GM12878 (cell line): ENCODE data around the gene EFNA2. TPM values are rescaled to one million over a fixed set of nuclear protein-coding genes. Genes with fewer than 3 reads are reported as not detected.

ENCODE experiments used
- ATAC-seq: fragments of 200-7000 bp; cut with Tn5 transposase; 3 replicates; pipeline ENCODE4 v1.9.1; 2020; ENCODE audit warnings: mild to moderate bottlenecking, moderate library complexity
- BruUV-seq: library from RNA; stranded (reverse); fragments of 400-500 nt; replicated peaks from 2 replicates; lab custom pipeline; 2021; lab: Mats Ljungman, UMichigan
- CTCF ChIA-PET: fragments of 300-600 bp; sonication (Branson Sonifier 250); formaldehyde crosslinking; extraction: SDS; loops from one replicate; lab custom pipeline; 2021; ENCODE audit warnings: inconsistent platforms; lab: Yijun Ruan, JAX
- POLR2A ChIA-PET: fragments of 350-600 bp; formaldehyde crosslinking; extraction: SDS; loops from one replicate; lab custom pipeline; 2021; ENCODE audit warnings: inconsistent platforms; lab: Charles Lee
- RAD21 ChIA-PET: fragments of 300-600 bp; sonication (Branson Sonifier 250); formaldehyde crosslinking; loops from one replicate; lab custom pipeline; 2023; ENCODE audit warnings: antibody characterized with exemption; ENCODE audit not compliant: unreplicated experiment; lab: Charles Lee
- SMC1A ChIA-PET: fragments of 300-600 bp; sonication (Branson Sonifier 250); formaldehyde crosslinking; loops from one replicate; lab custom pipeline; 2023; ENCODE audit not compliant: unreplicated experiment, uncharacterized antibody; lab: Charles Lee
- DNase-seq: peaks from one replicate; pipeline ENCODE4 v3.0.0-alpha.2; 2011; ENCODE audit warnings: low read depth, low spot score
- FAIRE-seq: peaks from 3 replicates; lab custom pipeline; 2011; peaks lifted over from hg19 to GRCh38; lab: Jason Lieb, UNC
- H2AFZ ChIP-seq: 2 replicates; pipeline ENCODE4 v1.6.0; 2011; ENCODE audit warnings: low read depth, low read length, control low read depth; ENCODE audit not compliant: control insufficient read depth
- H3K27ac ChIP-seq: 2 replicates; pipeline ENCODE4 v1.5.1; 2011; ENCODE audit warnings: control low read depth; ENCODE audit not compliant: control insufficient read depth, insufficient read depth
- H3K27me3 ChIP-seq, 2 experiments: replicated peaks in 1 of 2; 2 replicates each; pipeline versions ENCODE4 v1.6.0 to v1.6.1; 2011; ENCODE audit warnings: low read length in 1 of 2; ENCODE audit not compliant: control insufficient read depth in 2 of 2, insufficient read depth in 2 of 2
- H3K36me3 ChIP-seq, 2 experiments: 2 replicates each; pipeline ENCODE4 v1.5.1; 2011; ENCODE audit warnings: low read length in 1 of 2; ENCODE audit not compliant: control insufficient read depth in 2 of 2, insufficient read depth in 2 of 2
- H3K4me1 ChIP-seq: 2 replicates; pipeline ENCODE4 v1.6.1; 2011; ENCODE audit warnings: mild to moderate bottlenecking, low read length, moderate library complexity, mixed read lengths; ENCODE audit not compliant: control insufficient read depth, insufficient read depth
- H3K4me2 ChIP-seq: 2 replicates; pipeline ENCODE4 v1.6.0; 2011; ENCODE audit warnings: control low read depth; ENCODE audit not compliant: control insufficient read depth, insufficient read depth
- H3K4me3 ChIP-seq: fragments of 200-600 bp; sonication (generic); 2 replicates; pipeline ENCODE4 v1.5.1; 2016
- H3K79me2 ChIP-seq: 2 replicates; pipeline ENCODE4 v1.6.0; 2011; ENCODE audit warnings: low read length; ENCODE audit not compliant: control insufficient read depth, insufficient read depth
- H3K9ac ChIP-seq: 2 replicates; pipeline ENCODE4 v1.8.0; 2011; ENCODE audit warnings: low read length, control low read depth, mixed read lengths; ENCODE audit not compliant: control insufficient read depth, insufficient read depth
- H3K9me3 ChIP-seq: replicated peaks from 3 replicates; pipeline ENCODE4 v1.5.1; 2011; ENCODE audit warnings: mild to moderate bottlenecking, low read length; ENCODE audit not compliant: control insufficient read depth, insufficient read depth
- H4K20me1 ChIP-seq: 2 replicates; pipeline ENCODE4 v1.6.0; 2011; ENCODE audit not compliant: control insufficient read depth, insufficient read depth
- CBFB ChIP-seq: IDR thresholded peaks from 2 replicates; pipeline ENCODE4 v1.6.1; 2016; ENCODE audit warnings: antibody characterized with exemption, low read depth
- E2F8 ChIP-seq: fragments of 450-650 bp; IDR thresholded peaks from 2 replicates; pipeline ENCODE4 v1.6.1; 2018; ENCODE audit warnings: mild to moderate bottlenecking, low read depth, moderate library complexity; ENCODE audit not compliant: partially characterized antibody
- ETV6 ChIP-seq, 2 experiments: fragments of 450-650 bp in 1 of 2; IDR thresholded peaks in 1 of 2; conservative IDR thresholded peaks in 1 of 2; 2 replicates each; pipeline ENCODE4 v1.6.1; 2014; ENCODE audit warnings: antibody characterized with exemption in 1 of 2, borderline replicate concordance in 1 of 2, low read depth in 1 of 2, mild to moderate bottlenecking in 1 of 2, moderate library complexity in 1 of 2
- HDGF ChIP-seq: fragments of 450-650 bp; IDR thresholded peaks from 2 replicates; pipeline ENCODE4 v1.6.1; 2016; ENCODE audit warnings: antibody characterized with exemption
- IKZF2 ChIP-seq, 2 experiments: fragments of 450-650 bp; IDR thresholded peaks; 2 replicates each; pipeline ENCODE4 v1.6.1; 2017; ENCODE audit warnings: mild to moderate bottlenecking in 2 of 2, moderate library complexity in 2 of 2
- LARP7 ChIP-seq: fragments of 450-650 bp; IDR thresholded peaks from 2 replicates; pipeline ENCODE4 v1.6.1; 2017; ENCODE audit warnings: mild to moderate bottlenecking
- MXI1 ChIP-seq: fragments of 150-350 bp; IDR thresholded peaks from 2 replicates; pipeline ENCODE4 v1.6.1; 2011; ENCODE audit warnings: low read depth, mild to moderate bottlenecking, inconsistent platforms, low read length, improper control_type of control experiment
- NBN ChIP-seq: fragments of 450-650 bp; IDR thresholded peaks from 2 replicates; pipeline ENCODE4 v1.6.1; 2016
- PML ChIP-seq: IDR thresholded peaks from 2 replicates; pipeline ENCODE4 v1.6.1; 2012; ENCODE audit warnings: low read length, inconsistent platforms
- POLR2A ChIP-seq: IDR thresholded peaks from 2 replicates; pipeline ENCODE4 v1.6.1; 2011; ENCODE audit warnings: low read depth, mild to moderate bottlenecking, low read length
- RELB ChIP-seq: fragments of 450-650 bp; IDR thresholded peaks from 2 replicates; pipeline ENCODE4 v1.6.1; 2017; ENCODE audit warnings: low read depth, mild to moderate bottlenecking, moderate library complexity
- SIN3A ChIP-seq: IDR thresholded peaks from 2 replicates; pipeline ENCODE4 v1.6.1; 2012; ENCODE audit warnings: low read depth, low read length, improper control_type of control experiment
- SP1 ChIP-seq: IDR thresholded peaks from one replicate; pipeline ENCODE4 v1.6.1; 2011; ENCODE audit warnings: low read depth, low read length
- TCF3 ChIP-seq: IDR thresholded peaks from 2 replicates; pipeline ENCODE4 v1.6.1; 2012; ENCODE audit warnings: low read depth, mild to moderate bottlenecking, low read length, borderline replicate concordance; ENCODE audit not compliant: insufficient read depth
- ZNF687 ChIP-seq: fragments of 450-650 bp; IDR thresholded peaks from 2 replicates; pipeline ENCODE4 v1.6.1; 2017; ENCODE audit warnings: mild to moderate bottlenecking, moderate library complexity
- WGBS: methylation state at CpG from one replicate; pipeline ENCODE4 v1.1.6; 2016; ENCODE audit warnings: low lambda C conversion rate; ENCODE audit not compliant: insufficient replicate concordance, insufficient coverage; ENCODE audit errors: missing lambda C conversion rate; 5-methylcytosine and 5-hydroxymethylcytosine counted together
- in situ Hi-C: fragments of 300-500 bp; cut with MboI; formaldehyde crosslinking; loops from 9 replicates; pipeline ENCODE4 v1.14.3; 2018; ENCODE audit warnings: mixed read lengths
- intact Hi-C: fragments of 100-400 bp; cut with micrococcal nuclease; formaldehyde crosslinking; loops from one replicate; pipeline ENCODE4 v1.14.2; 2022; ENCODE audit not compliant: unreplicated experiment
- polyA plus RNA-seq, 11 experiments: library from polyadenylated mRNA; depleted of rRNA in 4 of 11; unstranded in 6 of 11; stranded (reverse) in 5 of 11; fragments of >200 nt; fragmentation: Nextera tagmentation in 4 of 11; fragmentation: Illumina TruSeq in 1 of 11; extraction: Ambion mirVana in 4 of 11; extraction: Trizol in 1 of 11; gene quantifications; 1 replicate in 1 of 11; 2 replicates in 10 of 11; pipeline versions ENCODE4 v1.2.1 to v1.2.3, GENCODE V29; 2011 to 2016; ENCODE audit warnings: inconsistent platforms in 2 of 11, missing spikeins in 2 of 11, low read depth in 1 of 11
- total RNA-seq, 4 experiments: library from RNA; depleted of rRNA in 3 of 4; stranded (reverse); fragments of >200 nt in 3 of 4; fragmentation: Illumina TruSeq in 1 of 4; extraction: Trizol in 1 of 4; gene quantifications; 2 replicates each; pipeline versions ENCODE4 v1.2.1 to v1.2.3, GENCODE V29; 2013 to 2021

EFNA2 gene
- total and polyA plus RNA-seq, 10 of the 15 experiments (the other 5 are each of a cell fraction or from before 2014, with no cell fraction given) = not detected

DNA sequence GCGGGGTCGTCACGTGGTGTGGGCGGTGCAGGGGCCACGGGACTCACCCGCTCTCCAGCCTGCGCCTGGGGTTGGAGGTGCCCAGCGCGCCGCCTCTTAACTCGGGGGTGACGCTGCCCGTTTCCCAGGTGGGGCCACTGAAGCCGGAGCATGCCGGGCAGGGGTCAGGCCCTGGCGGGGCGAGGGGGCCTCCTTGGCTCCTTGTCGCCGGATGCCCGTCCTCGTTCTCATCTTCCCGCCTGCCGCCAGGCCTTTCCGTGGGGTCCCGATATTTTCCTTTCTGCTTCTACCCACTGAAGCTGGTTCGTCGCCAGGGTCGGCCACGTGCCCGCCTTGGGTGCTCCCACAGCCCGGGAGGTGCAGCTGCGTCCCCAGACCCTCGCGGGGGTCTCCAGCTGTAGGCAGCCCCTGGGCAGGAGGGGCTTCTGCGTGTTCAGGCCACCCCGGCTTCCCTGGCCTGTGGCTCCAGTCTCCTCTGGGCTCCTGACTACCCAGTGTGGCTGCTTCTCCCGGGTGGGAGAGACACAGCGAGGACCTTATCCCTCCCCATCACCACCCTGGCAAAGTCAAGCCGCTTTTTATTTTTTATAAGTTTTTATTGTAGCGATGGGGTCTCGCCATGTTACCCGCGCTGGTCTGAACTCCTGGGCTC is 9.6 kb upstream of the EFNA2 start:
- SMC1A ChIA-PET = no interaction called here
- ATAC-seq (no peak), DNase-seq (no peak), FAIRE-seq (no peak)
- BruUV-seq = no TSS peak
- H3K4me2 ChIP-seq = peak overlapping the region; percentile 68
- no peaks in the 10 kb centered on the region for H3K27me3 ChIP-seq
- in situ Hi-C loops (loop anchor here (5.0 kb wide), 1 partner anchor 96 kb away; no protein-coding TSS in a partner anchor), intact Hi-C loops (no loop called here)
- H3K36me3 ChIP-seq = peaks cover 35 to 52% of the 10 kb centered on the region in 2 experiments
- CTCF ChIA-PET = interaction anchor here (1.5 kb wide), 1 partner anchor 32 kb away, joined by 8 read pairs; no protein-coding TSS in a partner anchor
- peak overlapping the region; percentile 50 for H2AFZ ChIP-seq
- POLR2A ChIA-PET = interaction anchor here (1.2 kb wide), 1 partner anchor 33 kb away, joined by 3 read pairs; no protein-coding TSS in a partner anchor
- RAD21 ChIA-PET = interaction anchor here (1.4 to 3.9 kb wide), 2 partner anchors 32 to 96 kb away, joined by 5 to 29 read pairs; no protein-coding TSS in a partner anchor
- H3K27ac ChIP-seq = peak overlapping the region; percentile 97
- H3K9me3 ChIP-seq = no peaks in the 10 kb centered on the region
- 1% methylated on average over 32 of the region's 43 CpGs for WGBS
- peaks cover 19% of the 10 kb centered on the region for H3K4me1 ChIP-seq
- H4K20me1 ChIP-seq = no peaks in the 10 kb centered on the region; the same call in 1 of the 2 replicates
- peak overlapping the region; percentile 85 for H3K4me3 ChIP-seq
- H3K79me2 ChIP-seq = peaks cover 51% of the 10 kb centered on the region
- peak overlapping the region; percentile 96 for H3K9ac ChIP-seq
- TF ChIP-seq PML (peak; percentile 27; the same call in 1 of the 2 replicates), LARP7 (peak; percentile 48), ZNF687 (peak; percentile 5; the same call in 1 of the 2 replicates), ETV6 (conservative IDR thresholded peaks at IDR 0.05 in 1 of 2, IDR thresholded peaks at IDR 0.05 in 1 of 2; ENCODE audit: borderline replicate concordance in 1 of 2, low read depth in 1 of 2) (no peak), POLR2A (peak; percentile 14), SP1 (no peak), TCF3 (0 out of 2 replicates have a peak, but pooled peaks have one; percentile 35), CBFB (peak; percentile 12; the same call in 1 of the 2 replicates), IKZF2 (IDR thresholded peaks at IDR 0.05) (peak; percentile 34 to 53; a peak in 2 of 4 replicates), E2F8 (no peak), RELB (peak; percentile 22; the same call in 1 of the 2 replicates), HDGF (0 out of 2 replicates have a peak, but pooled peaks have one; percentile 9), NBN (peak; percentile 54; the same call in 1 of the 2 replicates), SIN3A (0 out of 2 replicates have a peak, but pooled peaks have one; percentile 64), MXI1 (peak; percentile 15; the same call in 1 of the 2 replicates)
